Liver (tissue), 3 donors: ENCODE measurements around the gene WDR74.

Source experiments
- CTCF ChIP-seq: fragments of 150-350 bp; IDR thresholded peaks from 2 replicates; pipeline ENCODE4 v1.5.1; 2017; ENCODE audit warnings: improper control_type of control experiment, low read depth, low read length; ENCODE audit not compliant: missing input control
- RAD21 ChIP-seq, 2 donors: IDR thresholded peaks; 2 replicates each; pipeline ENCODE4 v1.6.1; 2016; ENCODE audit warnings: antibody characterized with exemption in 2 of 2, mild to moderate bottlenecking in 2 of 2
- donor health status: healthy.
- donor health status: healthy.

- no peak for TF ChIP-seq CTCF
- no peak for TF ChIP-seq RAD21 (IDR thresholded peaks at IDR 0.05)
Observed at GRCh38 chr11:62857541-62857982, 18.2 kb upstream of the WDR74 start.
